ENCODE data around the gene TTN. TPM values are rescaled to one million over a fixed set of nuclear protein-coding genes. Genes with fewer than 3 reads are reported as not detected.

TTN gene
- total and polyA plus RNA-seq, 2 of the 8 experiments (the other 6 are each of a cell fraction or from before 2014, with no cell fraction given) = 0.30 to 9.7 TPM

GRCh38 chr2:178650554-178650953, 156.7 kb downstream of the TTN start:
- H2BK20ac ChIP-seq (ENCODE audit: low read length) = no peak overlapping the region
- 97% methylated on average over 5 of the region's 5 CpGs; no CpG with 5 or more reads in 1 of the 2 experiments for whole genome bisulfite sequencing, 2 experiments (ENCODE audit: extremely low coverage in 1 of 2, insufficient coverage in 1 of 2, insufficient read length in 1 of 2, insufficient replicate concordance in 2 of 2, low coverage in 1 of 2, low lambda C conversion rate in 2 of 2, missing lambda C conversion rate in 1 of 2)
- H3K4me2 ChIP-seq (ENCODE audit: insufficient read depth in 1 of 2, low read depth in 2 of 2, low read length in 2 of 2) = no peak overlapping the region
- no peak overlapping the region for H3K18ac ChIP-seq (ENCODE audit: extremely low read depth, low read length)
- no peak overlapping the region for H4K8ac ChIP-seq (ENCODE audit: extremely low read depth, insufficient read depth, low read length)
- no peaks in the 10 kb centered on the region for H3K9me3 ChIP-seq (ENCODE audit: insufficient read depth in 2 of 2, low read depth in 1 of 2, low read length in 1 of 2)
- no peaks in the 10 kb centered on the region for H4K20me1 ChIP-seq (replicated peaks in 1 of 2; ENCODE audit: control insufficient read depth in 1 of 2, insufficient read depth in 2 of 2, low read length in 2 of 2)
- no peak overlapping the region for H2BK12ac ChIP-seq (ENCODE audit: low read depth, low read length)
- no peak overlapping the region for H3K23ac ChIP-seq (ENCODE audit: insufficient read length)
- no peak overlapping the region for H2AFZ ChIP-seq (ENCODE audit: low read length)
- H4K91ac ChIP-seq (replicated peaks; ENCODE audit: insufficient read length, low read length) = no peak overlapping the region
- POLR2A ChIA-PET (ENCODE audit: partially characterized antibody) = no interaction called here
- FAIRE-seq (no peak), DNase-seq (ENCODE audit: low read depth in 1 of 2, low spot score in 2 of 2) (no peak)
- no peak overlapping the region for H3K9ac ChIP-seq (replicated peaks in 1 of 4; ENCODE audit: extremely low read depth in 1 of 4, low read depth in 3 of 4, low read length in 3 of 4)
- no peak overlapping the region for H2BK15ac ChIP-seq (ENCODE audit: low read length)
- no peak overlapping the region for H3K4me3 ChIP-seq (ENCODE audit: extremely low read depth in 1 of 4, insufficient read depth in 2 of 4, low read depth in 3 of 4, low read length in 4 of 4)
- H2BK120ac ChIP-seq (replicated peaks; ENCODE audit: low read depth, low read length) = no peak overlapping the region
- no peaks in the 10 kb centered on the region for H3K79me1 ChIP-seq (ENCODE audit: low read depth, low read length)
- CTCF ChIA-PET (ENCODE audit: partially characterized antibody) = interaction anchor here (0.5 kb wide), 1 partner anchor 1287 kb away, joined by 3 read pairs; no protein-coding TSS in a partner anchor
- H2BK5ac ChIP-seq (ENCODE audit: low read depth, low read length) = no peak overlapping the region
- H3K4ac ChIP-seq (replicated peaks; ENCODE audit: insufficient read length, low read depth, low read length) = no peak overlapping the region
- H4K5ac ChIP-seq (ENCODE audit: insufficient read length, low read depth, low read length) = no peak overlapping the region
- no peaks in the 10 kb centered on the region for H3K4me1 ChIP-seq (replicated peaks in 1 of 4; ENCODE audit: control insufficient read depth in 3 of 4, insufficient read depth in 4 of 4, low read length in 3 of 4)
- H3K36me3 ChIP-seq (ENCODE audit: control insufficient read depth in 2 of 4, insufficient read depth in 4 of 4, low read length in 3 of 4) = no peaks in the 10 kb centered on the region; a peak in 1 of 8 replicates
- H3K14ac ChIP-seq (ENCODE audit: insufficient read length) = no peak overlapping the region
- H2AK5ac ChIP-seq (ENCODE audit: low read depth, low read length) = no peak overlapping the region
- H3K23me2 ChIP-seq (ENCODE audit: low read depth, low read length) = no peaks in the 10 kb centered on the region
- no peak overlapping the region for H3K27ac ChIP-seq (ENCODE audit: low read depth, low read length)
- no peak overlapping the region for H3K56ac ChIP-seq (replicated peaks; ENCODE audit: insufficient read length, low read depth, low read length)
- TF ChIP-seq CHD1 (IDR thresholded peaks at IDR 0.05; ENCODE audit: low read depth, low read length) = no peak
- TF ChIP-seq KDM1A (IDR thresholded peaks at IDR 0.05; ENCODE audit: borderline replicate concordance, low read length) = no peak
- no peak for TF ChIP-seq MAFK (IDR thresholded peaks at IDR 0.05; ENCODE audit: low read depth, low read length)
- TF ChIP-seq GTF2F1 (IDR thresholded peaks at IDR 0.05; ENCODE audit: borderline replicate concordance, low read depth, low read length) = no peak
- TF ChIP-seq CHD2 (IDR thresholded peaks at IDR 0.05; ENCODE audit: low read length) = no peak
- no peak for TF ChIP-seq YY1 (IDR thresholded peaks at IDR 0.05; ENCODE audit: low read depth, low read length)
- no peak for TF ChIP-seq KDM4A (IDR thresholded peaks at IDR 0.05; ENCODE audit: low read depth, low read length, severe bottlenecking)
- TF ChIP-seq JUN (IDR thresholded peaks at IDR 0.05; ENCODE audit: low read depth, low read length) = no peak
- no peak for TF ChIP-seq FOSL1 (IDR thresholded peaks at IDR 0.05; ENCODE audit: insufficient read depth, low read depth, low read length)
- no peak for TF ChIP-seq POU5F1 (IDR thresholded peaks at IDR 0.05; ENCODE audit: low read depth, low read length)
- no peak for TF ChIP-seq SP2 (IDR thresholded peaks at IDR 0.05; ENCODE audit: low read length)
- no peak for TF ChIP-seq POLR2A (IDR thresholded peaks at IDR 0.05; ENCODE audit: control extremely low read depth in 1 of 2, low read depth in 2 of 2, low read length in 2 of 2)
- H3K79me2 ChIP-seq (ENCODE audit: control insufficient read depth in 1 of 2, insufficient read depth in 2 of 2, low read length in 2 of 2) = no peaks in the 10 kb centered on the region
- peaks cover 0 to 2% (median 0%) of the 10 kb centered on the region in 4 experiments; a peak in 1 of 7 replicates for H3K27me3 ChIP-seq (replicated peaks in 1 of 4; ENCODE audit: control insufficient read depth in 3 of 4, extremely low read depth in 1 of 4, insufficient read depth in 3 of 4, low read length in 3 of 4)

Data from H1 (cell line).